HG02571 (cell line): ENCODE data around the gene KCNIP4.

ENCODE experiments used
- ATAC-seq: cut with Tn5 transposase; IDR thresholded peaks from one replicate; pipeline ENCODE4 v1.9.1; 2021; ENCODE audit warnings: mild to moderate bottlenecking, moderate library complexity; ENCODE audit not compliant: unreplicated experiment

The KCNIP4 gene

DNA sequence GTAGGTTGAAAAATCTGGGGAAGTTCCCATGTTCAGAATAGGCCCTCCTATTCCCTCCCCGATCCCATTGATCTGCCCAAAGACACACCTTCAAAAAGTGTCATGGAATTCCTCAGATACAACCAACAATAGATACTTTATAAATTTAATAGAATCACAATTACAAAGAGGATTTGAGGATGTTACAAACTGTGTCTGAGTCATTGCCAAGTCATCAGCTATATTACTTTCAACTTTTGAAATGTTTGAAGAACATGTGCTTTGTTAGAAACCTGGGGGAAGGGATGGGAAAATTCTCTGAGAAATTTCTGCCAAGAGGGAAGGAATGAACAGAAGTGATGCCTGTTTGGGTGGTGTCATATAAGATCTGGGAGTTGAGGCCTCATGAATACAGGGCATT is 46.7 kb downstream of the KCNIP4 start:
- ATAC-seq: no peak

DNA sequence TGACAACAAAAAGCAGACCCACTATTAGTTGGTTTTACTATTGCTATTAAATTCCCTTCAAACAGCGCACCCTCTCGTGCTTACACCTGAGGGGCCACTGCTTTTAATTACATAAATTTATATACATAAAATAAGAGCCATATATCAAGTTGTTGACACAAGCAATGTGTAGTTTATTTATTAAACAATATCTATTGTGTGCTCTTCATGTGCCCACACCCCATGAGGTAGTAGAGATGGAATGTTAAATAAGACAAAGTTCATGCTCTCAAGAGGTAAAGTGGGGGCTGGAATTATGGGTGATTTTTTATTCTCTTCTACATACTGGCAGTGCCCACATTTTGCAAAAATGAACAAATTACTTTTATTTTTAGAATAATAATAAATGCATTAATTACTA is 47.3 kb downstream of the KCNIP4 start:
- no peak for ATAC-seq

DNA sequence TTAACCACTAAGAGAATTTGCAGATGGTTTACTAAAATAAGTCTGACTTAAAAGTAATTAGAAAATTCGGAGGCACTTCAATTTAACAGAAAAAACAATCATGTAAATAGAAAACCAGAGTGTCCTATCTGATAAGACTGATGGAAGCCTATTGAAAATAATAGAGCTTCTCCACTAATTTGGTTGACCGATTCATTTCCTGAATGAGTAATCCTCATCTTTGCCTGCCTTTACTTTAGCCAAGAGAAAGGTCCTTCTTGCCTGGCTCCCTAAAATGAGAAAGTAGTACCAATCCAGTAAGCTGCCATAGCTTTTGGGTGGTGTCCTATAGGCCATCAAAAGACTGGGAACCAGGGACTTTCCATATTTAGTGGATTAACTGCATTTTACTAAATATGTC is 48.4 kb downstream of the KCNIP4 start:
- ATAC-seq: no peak

DNA sequence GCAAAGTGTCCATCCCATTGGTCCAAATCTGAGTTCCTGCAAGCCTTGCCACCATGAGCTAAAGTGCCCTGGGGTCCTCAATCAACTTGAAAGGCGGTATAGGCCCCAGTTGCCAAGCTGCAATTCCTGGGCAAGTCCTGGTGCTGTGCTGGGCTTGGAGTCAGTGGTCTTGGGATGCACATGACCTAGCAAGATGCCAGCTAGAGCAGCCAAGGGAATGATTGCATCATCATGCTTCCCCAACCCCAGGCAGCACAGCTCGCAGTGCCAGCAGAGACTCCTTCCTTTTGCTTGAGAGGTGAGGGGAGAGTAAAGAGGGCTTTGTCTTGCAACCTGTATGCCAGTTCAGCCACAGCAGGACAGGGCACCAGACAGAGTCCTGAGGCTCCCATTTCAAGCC is 50.5 kb downstream of the KCNIP4 start:
- ATAC-seq: no peak

DNA sequence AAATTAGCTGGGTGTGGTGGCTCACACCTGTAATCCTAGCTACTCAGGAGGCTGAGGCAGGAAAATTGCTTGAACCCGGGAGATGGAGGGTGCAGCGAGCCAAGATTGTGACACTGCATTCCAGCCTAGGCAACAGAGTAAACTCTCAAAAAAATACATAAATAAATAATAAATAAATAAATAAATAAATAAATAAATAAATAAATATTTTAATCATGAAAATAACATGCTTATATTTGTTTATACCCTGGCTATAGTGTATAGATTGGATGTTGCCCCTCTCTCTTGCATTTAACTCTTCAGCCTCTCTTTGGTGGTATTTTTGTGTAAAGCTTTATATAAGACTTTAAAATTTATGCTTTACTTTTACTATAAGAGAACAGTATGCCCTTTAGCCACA is 51.8 kb downstream of the KCNIP4 start:
- ATAC-seq: no peak

DNA sequence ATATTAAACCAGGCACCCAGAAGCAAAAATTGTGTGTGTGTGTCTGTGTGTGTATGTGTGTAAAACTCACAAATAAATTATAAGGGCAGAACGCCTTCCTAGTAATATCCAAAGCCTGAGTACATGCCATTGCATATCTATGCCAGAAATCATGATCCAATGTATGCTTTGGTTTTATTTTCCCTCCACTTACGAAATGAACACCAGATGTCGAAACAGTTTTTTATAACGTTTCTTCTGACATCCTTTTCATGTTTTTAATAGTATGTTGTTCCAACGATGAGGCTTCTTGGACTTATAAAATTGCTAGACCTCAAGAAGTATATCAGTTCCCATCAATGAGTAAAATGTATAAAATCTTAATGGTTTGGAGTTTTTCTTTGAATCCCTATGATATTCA is 55.4 kb downstream of the KCNIP4 start:
- ATAC-seq: no peak

DNA sequence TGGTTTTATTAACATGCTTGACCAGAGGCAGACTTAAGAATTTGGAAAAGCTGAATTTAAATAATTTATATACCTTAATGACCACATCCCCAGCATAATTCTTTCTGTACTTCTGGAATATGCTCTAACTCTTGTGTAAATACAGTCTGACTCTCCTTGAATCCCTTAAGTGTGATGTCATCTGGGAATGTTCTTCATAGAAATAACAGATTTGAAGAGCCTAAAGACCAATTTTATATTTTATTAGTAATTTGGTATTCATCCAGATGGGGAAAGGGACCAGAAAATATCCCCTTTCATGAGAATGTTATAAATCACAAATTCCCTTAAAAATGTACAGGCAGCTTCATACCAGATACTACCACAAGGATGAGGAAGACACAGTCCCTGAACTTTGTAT is 58.3 kb downstream of the KCNIP4 start:
- no peak for ATAC-seq

DNA sequence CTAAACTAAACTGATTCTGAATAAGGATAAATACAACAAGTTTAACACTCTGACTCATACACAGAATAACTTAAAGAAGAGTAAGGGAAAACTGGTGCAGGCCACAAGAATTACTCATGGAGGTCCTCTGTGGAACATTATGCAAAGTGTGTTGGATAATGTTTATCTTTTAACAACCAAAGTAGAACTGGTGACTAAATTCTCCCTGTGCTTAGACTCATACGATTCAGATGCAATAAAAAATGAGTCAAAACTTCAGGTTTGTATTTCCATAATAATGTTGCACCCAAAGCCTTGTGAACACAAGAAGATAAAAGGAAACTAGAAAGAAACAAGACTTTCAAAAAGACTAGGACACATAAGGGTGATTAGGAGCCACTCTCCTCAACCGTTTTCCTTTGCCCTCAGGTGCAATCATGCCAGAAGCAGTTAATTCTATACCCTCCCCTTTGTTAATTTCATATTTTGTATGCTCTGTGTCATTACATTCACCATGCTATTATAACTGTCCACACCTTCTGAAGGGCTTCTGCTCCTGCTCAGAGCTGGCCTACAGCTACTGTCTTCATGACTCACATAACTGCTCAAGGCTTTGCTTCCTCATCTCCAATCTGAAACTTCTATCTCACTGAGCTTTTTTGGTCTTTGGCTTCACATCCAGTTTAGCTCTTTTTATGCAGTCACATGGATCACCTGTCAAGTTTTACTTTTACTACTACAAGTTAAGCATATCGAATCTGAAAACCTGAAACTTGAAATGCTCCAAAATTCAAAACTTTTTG is 60.2 kb downstream of the KCNIP4 start:
- no peak for ATAC-seq

DNA sequence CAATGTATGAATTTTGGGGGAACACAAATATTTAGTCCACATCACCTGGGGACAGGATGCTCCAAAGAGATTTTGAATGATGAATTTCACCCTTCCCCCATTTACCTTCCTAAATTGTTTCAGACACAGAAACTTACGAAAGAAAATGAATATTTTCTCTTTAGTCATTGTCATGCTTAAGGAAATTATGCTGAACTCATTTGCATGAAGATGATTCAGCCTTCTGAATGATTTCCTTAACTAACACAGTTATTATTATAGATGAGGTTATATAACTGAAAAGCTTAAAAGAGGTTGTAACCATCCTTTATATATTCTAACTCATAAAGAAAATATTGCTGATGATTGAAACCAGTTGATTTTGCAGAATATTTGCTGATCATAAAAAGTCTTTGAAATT is 61.1 kb downstream of the KCNIP4 start:
- no peak for ATAC-seq

DNA sequence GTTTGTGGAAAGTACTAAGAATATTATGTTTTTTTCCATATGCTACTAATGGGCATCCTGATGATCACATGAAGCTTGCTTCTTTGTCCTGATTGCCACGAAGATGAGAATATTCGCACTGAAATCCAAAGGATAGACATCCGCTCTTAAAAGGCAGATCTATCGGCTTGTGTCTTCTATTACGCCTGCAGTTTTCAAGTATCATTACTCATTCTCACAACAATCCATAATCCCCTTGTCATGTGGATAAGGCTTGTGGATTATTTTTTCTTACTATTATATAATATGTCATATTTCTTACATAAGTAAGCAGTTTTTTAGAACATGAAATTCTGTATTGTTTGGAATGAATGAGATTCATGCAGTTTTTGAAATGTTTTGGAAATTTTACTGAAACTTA is 62.8 kb downstream of the KCNIP4 start:
- ATAC-seq: no peak

DNA sequence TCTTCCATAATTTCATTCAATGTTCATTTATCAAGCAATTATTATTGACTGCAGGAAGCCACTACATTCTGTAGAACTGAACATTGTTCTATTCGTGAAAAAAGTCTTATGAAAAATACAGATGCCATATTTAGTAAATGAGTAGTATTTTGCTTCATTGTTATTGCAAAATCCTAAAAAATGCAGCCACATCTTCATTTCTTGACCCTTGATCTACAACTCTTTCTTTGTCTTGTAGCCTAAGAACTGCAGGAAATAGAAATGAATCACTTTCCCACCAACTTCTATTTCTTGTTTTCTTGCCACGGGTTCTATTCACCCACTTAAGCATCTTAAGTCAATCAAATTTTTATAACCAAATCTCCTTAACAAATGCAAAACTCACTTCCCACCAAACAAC is 63.3 kb downstream of the KCNIP4 start:
- ATAC-seq: no peak

DNA sequence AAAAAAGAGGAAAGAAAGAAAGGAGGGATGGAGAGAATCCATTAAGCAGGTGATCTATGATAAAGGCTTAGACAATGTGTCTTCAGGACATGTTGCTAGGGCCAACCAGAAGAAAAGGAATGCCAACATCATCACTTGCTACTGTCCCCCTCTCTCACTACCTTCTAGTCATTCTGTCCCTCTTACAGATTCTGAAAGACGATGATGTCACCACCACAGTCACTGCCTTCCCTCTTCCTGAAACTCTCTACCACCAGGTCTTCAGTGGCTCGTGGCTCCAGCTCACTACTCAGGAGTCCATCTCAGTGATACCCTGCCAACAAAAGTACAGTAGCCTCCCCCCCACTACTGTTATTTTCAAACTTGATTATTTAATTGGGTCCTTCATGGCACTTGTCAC is 64.0 kb downstream of the KCNIP4 start:
- ATAC-seq: no peak

DNA sequence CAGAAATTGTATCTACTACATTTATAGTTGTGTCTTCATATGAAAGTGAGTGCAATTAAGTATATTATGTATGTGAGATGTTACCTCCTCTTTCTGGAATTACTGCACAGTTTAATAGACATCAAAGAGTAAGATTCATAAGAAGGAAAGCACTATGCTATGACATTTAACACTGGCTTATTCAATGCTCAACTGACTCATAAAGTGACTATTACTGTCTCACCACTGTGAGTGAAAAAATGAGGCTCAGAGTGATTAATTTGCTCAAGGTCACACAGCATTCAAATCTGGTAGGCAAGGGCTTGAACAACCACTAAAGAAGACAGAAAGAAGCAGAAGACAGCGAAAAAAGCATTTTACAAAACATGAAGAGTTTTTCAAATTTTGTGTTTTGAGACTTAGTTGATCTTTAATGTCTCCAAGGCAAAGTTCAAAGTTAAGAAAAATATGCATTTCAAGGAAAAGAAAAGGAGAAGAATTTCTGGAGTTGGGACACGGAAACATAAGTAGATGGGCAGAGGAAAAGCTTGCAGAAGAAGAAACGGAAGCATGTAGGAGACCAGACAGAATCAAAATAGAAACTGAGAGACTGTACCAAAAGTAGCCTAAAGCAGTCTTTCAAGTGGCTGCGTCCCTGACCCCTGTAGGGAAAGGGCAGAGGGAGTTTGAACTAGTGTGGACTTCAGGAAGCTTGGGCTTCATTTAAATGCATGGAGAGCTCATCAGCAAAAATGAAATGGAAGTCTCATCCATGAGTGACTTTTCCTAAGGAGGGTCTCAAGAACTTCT is 66.3 kb downstream of the KCNIP4 start:
- ATAC-seq: no peak

DNA sequence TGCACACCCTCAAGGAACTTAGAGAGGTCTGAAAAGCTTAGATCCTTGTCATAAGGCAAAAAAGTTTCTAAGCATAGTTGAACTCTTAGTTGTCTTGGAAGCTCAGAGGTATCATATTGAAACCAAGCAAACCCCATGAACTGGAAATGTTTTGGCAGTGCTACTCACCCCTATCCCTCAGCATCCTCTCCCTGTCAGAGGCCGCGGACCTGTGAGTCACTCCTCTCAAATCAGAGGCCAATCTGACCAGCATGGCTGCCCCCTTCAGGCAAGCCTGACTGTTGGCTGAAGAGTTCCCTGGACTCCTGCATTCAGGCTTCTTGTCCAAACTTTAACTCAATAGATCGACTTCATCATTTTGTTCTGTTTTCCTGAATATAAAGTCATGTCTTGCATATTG is 69.4 kb downstream of the KCNIP4 start:
- no peak for ATAC-seq

DNA sequence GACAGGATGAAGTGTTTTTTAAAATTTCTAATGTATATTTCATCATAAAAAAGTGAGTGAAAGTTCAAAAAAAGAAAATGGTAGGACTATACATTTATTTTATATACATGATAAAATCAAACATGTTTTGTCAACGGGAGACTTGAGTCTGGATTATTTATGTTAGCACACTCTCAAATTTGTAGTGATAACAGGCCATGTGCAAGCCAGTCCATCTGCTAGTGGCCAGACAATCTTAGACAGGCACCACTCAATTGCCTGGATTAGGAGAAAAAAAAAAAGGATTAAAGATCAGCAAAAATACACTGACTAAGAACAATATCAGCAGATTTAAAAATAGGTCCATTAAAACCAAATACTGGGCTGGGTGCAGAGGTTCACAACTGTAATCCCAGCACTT is 71.9 kb downstream of the KCNIP4 start:
- ATAC-seq: no peak

DNA sequence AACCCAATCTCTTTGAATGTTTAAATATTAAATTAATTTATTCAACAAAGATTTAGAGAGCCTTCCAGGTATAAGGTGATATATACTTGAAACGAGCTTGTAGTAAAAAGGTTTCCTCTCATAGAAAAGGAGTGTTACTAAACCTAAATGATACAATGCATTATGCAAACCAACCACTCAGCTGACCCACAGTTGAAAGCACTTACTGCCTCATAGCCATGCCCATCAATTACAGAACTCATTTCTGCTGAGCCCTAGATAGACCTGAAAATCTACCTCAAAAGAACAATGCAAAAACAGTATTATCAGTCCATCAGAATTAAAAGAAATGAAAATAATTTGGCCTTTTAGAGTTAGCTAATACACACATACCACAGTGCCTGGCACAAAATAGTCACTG is 75.4 kb downstream of the KCNIP4 start:
- no peak for ATAC-seq

DNA sequence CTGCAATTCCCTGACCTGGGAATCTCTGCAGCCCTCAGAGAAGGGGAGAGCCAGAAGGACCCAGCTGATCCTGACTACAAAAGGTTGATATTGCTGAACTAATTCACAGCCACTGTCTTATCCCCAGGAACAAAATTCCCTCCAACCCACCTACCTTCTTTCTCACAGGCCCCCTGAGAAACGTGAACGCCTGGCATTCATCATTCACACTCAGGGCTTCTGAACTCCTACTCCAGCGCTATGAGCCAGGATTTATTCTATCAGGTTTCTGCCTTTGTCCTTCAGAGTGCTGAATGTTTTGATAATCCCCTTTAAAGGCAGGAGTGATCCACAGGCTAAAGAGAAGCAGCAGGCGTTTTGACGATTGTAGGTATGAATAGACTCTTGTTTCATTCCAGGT is 76.5 kb downstream of the KCNIP4 start:
- ATAC-seq: no peak

DNA sequence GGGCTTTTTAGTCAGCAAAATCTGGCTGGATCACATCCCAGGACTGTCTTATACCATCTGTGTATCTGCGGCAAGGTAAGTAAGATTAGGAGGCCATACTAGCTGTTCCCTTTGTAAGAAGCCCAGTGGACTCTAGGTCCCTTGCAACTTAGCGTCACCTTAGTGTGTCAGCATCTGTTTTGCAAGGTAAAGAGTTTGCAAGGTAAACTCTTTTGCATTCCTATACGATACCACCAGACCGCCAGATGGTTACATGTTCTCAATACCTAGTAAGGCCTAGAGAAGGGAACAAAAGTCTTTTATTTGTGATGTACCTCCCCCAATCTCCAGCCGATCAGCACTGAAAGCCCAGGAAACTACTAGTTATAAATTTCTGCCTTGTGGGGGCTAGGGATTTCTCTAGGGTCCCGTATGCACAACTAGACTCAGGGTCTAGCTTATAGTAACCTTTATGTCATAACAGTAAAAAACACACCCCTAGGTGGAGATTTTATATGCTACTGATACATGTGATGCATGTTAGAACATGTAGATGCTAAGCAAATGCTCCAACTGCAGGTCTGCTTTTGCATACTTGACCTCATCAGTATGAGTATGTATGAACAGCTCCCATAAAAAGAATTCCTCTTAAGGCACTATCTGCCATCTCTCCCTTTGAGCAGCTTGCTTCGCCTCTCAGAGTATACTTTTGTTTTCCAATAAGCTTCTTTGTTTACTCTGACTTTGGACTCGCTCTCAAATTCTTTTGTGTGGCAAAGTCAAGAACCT is 78.4 kb downstream of the KCNIP4 start:
- no peak for ATAC-seq

DNA sequence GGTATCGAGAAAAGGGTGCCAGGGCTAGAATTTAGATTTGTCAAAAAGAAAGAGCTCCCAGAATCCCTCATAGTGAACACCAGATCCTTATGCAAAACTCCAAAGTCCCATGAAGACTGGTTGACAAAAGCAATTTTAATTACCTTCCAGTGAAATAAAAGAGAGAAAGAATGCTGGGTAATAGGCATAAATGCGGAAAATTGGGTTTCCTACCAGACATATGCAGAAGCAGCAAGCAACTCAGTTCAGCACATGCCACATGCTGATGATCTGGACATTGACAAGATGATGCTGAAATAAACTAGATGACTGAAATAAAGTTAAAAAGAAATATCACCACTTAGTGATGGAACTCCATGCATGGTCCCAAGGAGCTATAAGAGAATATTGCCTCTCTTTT is 83.9 kb downstream of the KCNIP4 start:
- no peak for ATAC-seq

DNA sequence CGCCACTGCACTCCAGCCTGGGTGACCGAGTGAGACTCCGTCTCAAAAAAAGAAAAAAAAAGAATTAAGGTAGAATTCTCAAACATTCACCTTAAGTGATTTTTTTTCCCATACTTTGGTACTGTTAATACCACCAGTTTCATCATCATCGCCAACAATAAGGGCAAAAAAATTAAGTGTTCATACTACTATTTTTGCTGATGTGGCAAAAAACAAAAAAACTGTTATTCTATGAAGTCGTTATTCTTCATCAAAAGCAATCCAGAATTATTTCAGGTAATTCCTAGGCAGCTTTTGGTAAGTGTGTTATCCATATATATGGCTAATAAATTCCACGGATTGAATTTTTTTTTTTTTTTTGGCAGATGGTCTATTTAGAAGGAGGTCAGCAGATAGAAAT is 85.7 kb downstream of the KCNIP4 start:
- ATAC-seq: no peak

DNA sequence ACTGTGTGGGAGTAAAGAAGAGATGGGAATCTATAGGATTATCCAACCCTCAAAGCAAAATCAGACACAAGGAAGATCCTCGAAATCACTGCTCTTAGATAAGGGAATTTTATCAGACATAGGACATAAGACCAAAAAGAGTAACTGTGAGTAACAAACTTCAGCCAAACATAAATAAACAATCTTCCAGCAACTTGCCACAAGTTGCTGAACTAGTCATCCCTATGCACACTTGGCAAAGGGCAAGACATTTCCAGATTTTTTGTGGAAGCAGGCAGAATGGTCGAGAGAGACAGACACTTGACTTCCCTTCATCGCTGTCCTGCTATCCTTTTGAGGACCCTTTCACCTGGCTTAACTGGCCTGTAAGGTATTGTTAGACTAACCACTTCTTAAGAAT is 89.6 kb downstream of the KCNIP4 start:
- no peak for ATAC-seq

DNA sequence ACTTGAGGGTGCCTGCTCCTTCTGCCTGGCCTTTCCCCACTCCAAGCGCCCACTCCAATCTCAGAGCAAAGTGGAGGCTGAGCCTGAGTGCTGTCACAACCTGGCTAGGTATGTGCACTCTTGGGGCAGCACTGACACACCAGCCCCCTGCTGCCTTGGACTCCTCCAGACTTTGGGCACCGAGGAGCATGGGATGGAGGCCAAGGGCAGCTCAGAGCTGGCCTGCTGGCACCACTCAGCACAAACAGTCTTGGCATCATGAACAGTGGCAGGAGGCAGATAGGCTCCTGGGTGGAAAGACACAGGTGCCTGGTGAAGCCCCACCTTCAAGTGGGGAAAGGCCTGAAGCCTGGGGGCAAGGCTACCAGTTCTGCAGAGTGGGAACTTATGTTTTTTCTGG is 91.8 kb downstream of the KCNIP4 start:
- ATAC-seq: no peak
